Activated T-helper 17 cell treated with anti-CD3 and anti-CD28 coated beads, Interleukin-2, amount 50 U/mL, for 72 hours (primary cell): ENCODE measurements around the gene COPS3. TPM values are rescaled to one million over a fixed set of nuclear protein-coding genes. Genes with fewer than 3 reads are reported as not detected.
A peak's percentile ranks its signal among the peaks of the same experiment; 100 is the strongest.

ENCODE experiments used
- ATAC-seq: fragments of 150-1000 bp; cut with Tn5 transposase; replicated peaks from 2 replicates; pipeline ENCODE4 v1.10.0; 2021; ENCODE audit warnings: mild to moderate bottlenecking, moderate library complexity
- H3K27ac Mint-ChIP-seq: one replicate; pipeline ENCODE4 v1.8.0; 2022; ENCODE audit warnings: mixed read lengths
- H3K27me3 Mint-ChIP-seq: one replicate; pipeline ENCODE4 v1.8.0; 2022; ENCODE audit warnings: mixed read lengths
- H3K36me3 Mint-ChIP-seq: one replicate; pipeline ENCODE4 v1.8.0; 2022; ENCODE audit warnings: low read depth, mild to moderate bottlenecking, mixed read lengths
- H3K4me1 Mint-ChIP-seq: one replicate; pipeline ENCODE4 v1.8.0; 2022; ENCODE audit warnings: mixed read lengths
- H3K4me3 Mint-ChIP-seq: one replicate; pipeline ENCODE4 v1.8.0; 2022; ENCODE audit warnings: mild to moderate bottlenecking, mixed read lengths
- H3K9me3 Mint-ChIP-seq: one replicate; pipeline ENCODE4 v1.8.0; 2022; ENCODE audit warnings: mixed read lengths
- total RNA-seq, 2 donors: library from RNA; stranded (reverse); gene quantifications; one replicate each; pipeline ENCODE4 v1.2.3, GENCODE V29; 2022

The COPS3 gene
- total RNA-seq, 2 donors from 2014 or later, result 63.0 to 116 TPM

- Mint-ChIP-seq H3K36me3 (peaks cover 25% of the 10 kb centered on the region), H3K4me3 (no peak overlapping the region), H3K27me3 (no peaks in the 10 kb centered on the region), H3K27ac (no peak overlapping the region), H3K4me1 (peaks cover 4% of the 10 kb centered on the region), H3K9me3 (no peaks in the 10 kb centered on the region)
- no peak for ATAC-seq
Observed at GRCh38 chr17:17242246-17242645, 38.8 kb downstream of the COPS3 start.

DNA sequence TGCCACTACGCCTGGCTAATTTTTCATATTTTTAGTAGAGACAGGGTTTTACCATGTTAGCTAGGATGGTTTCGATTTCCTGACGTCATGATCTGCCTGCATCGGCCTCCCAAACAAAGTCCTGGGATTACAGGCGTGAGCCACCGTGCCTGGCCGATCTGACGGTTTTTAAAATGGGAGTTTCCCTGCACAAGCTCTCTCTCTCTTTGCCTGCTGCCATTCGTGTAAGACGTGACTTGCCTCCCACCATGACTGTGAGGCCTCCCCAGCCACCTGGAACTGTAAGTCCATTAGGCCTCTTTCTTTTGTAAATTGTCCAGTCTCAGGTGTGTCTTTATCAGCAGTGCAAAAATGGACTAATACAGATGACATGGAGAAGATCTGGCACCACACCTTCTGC is 39.4 kb downstream of the COPS3 start:
- Mint-ChIP-seq H3K27me3 (no peaks in the 10 kb centered on the region), H3K36me3 (peaks cover 22% of the 10 kb centered on the region), H3K4me3 (no peak overlapping the region), H3K9me3 (no peaks in the 10 kb centered on the region), H3K27ac (no peak overlapping the region), H3K4me1 (peaks cover 4% of the 10 kb centered on the region)
- no peak for ATAC-seq

DNA sequence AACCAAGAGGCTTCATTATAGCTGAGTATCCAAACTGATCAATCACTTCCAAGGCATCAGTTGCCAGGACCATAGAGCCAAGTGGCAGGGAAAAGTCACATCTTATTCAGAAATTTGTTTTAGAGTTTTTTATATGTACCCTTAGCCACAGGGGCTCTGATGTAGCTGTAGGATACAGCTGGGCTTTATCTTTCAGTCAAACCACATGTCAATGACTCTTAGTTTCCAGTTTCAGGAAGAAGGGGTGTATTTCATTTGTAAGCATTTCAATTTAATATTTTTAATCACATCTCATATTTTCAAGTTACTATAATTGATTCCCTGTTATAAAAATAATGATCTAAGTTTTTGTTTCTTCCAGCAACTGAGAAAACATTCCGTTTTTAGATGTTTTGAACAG is 41.2 kb downstream of the COPS3 start:
- H3K27ac Mint-ChIP-seq, result no peak overlapping the region
- no peak for ATAC-seq
- no peaks in the 10 kb centered on the region for H3K27me3 Mint-ChIP-seq
- H3K4me3 Mint-ChIP-seq, result peak overlapping the region; percentile 95
- peaks cover 17% of the 10 kb centered on the region for H3K4me1 Mint-ChIP-seq
- H3K36me3 Mint-ChIP-seq, result peaks cover 9% of the 10 kb centered on the region
- H3K9me3 Mint-ChIP-seq, result no peaks in the 10 kb centered on the region

GRCh38 chr17:17237026-17237799 is 43.8 kb downstream of the COPS3 start, which contains the start of gene FLCN:
Gene FLCN, minus strand, starts transcription at chr17:17237168. Its CDS starts 9,031 bp downstream, at chr17:17228137.
- ATAC-seq, result peak; percentile 93
- Mint-ChIP-seq H3K27me3 (no peaks in the 10 kb centered on the region), H3K27ac (peak within 1 kb of the TSS; percentile 100), H3K9me3 (no peaks in the 10 kb centered on the region), H3K4me3 (peak within 1 kb of the TSS; percentile 95), H3K36me3 (peaks cover 16% of the 10 kb centered on the region), H3K4me1 (peaks cover 17% of the 10 kb centered on the region)

DNA sequence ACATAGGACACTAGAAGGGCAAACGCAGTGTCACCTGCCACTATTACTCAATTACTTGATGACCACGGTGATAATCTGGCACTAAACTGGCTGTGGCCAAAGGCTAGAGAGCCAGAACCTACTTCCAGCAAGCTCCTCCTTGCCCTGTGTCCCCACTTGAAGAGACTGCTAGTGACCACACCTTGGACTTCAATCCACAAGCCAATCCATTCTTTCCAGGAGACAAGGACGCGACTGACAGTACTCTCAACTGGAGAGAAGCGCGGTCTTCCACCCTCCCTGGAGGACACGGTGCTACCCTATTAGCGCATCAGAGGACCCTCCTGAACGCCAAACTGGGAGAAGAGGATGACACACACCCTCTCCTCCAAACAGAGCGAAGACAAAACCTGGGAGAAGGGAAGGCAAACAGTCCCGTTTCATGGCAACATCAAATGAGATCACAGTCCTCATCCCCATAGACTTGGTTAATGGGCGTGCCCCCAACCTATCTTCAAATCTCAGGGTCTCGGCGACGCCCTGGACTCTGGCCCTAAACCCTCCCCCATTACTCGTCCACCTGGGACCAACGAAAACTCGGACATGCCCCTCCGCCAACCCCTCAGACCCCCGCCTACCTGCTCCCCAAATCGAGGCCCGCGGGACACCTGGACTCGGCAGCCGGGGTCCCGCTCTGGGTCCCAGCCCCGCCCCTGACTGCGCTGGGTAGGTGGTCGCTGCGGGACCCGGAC is 44.6 kb downstream of the COPS3 start:
- Mint-ChIP-seq H3K4me3 (peak overlapping the region; percentile 95), H3K27ac (peak overlapping the region; percentile 100), H3K36me3 (peaks cover 23% of the 10 kb centered on the region), H3K27me3 (no peaks in the 10 kb centered on the region), H3K9me3 (no peaks in the 10 kb centered on the region), H3K4me1 (peaks cover 17% of the 10 kb centered on the region)
- ATAC-seq, result peak; percentile 13

DNA sequence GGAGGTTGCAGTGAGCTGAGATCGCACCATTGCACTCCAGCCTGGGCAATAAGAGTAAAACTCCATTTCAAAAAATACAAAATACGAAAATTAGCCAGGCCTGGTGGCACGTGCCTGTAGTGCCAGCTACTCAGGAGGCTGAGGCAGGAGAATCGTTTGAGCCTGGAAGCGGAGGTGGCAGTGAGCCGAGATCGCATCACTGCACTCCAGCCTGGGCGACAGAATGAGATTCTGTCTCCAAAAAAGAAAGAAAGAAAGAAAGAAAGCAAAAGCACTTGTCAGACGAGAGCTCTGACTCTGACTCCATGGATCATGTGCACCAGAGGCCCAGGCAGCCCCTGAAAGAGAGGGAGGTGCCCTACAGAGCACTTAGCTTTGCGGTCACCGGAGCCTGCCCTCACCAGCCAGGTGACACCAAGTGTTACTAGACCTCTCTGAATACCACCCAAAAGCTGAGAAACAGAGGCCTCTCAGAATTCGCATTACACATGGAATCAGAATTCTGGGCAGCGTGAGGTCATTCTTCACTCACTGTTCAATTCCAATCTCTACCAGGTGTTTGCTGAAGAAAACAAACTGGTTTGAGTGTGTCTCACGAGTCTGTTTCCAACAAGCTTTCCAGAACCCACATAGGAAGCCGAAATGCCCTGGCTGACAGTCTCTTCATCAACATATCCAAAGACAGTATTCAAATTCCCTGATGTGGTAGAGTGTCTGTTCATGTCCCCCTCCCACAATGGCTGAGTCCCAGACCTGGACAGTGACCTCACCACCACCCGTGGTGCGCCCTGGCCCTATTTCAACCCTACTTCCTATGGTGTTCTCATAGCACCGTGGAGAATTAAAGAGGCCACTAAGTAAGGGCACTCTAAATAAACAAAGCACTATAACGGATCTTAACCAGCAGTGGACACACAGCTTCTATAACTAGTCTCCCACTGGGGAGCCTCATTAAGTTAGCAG is 45.6 kb downstream of the COPS3 start:
- no peaks in the 10 kb centered on the region for H3K9me3 Mint-ChIP-seq
- no peak for ATAC-seq
- peak overlapping the region; percentile 100 for H3K27ac Mint-ChIP-seq
- no peaks in the 10 kb centered on the region for H3K27me3 Mint-ChIP-seq
- H3K36me3 Mint-ChIP-seq, result peaks cover 33% of the 10 kb centered on the region
- peak overlapping the region; percentile 95 for H3K4me3 Mint-ChIP-seq
- H3K4me1 Mint-ChIP-seq, result peaks cover 17% of the 10 kb centered on the region

DNA sequence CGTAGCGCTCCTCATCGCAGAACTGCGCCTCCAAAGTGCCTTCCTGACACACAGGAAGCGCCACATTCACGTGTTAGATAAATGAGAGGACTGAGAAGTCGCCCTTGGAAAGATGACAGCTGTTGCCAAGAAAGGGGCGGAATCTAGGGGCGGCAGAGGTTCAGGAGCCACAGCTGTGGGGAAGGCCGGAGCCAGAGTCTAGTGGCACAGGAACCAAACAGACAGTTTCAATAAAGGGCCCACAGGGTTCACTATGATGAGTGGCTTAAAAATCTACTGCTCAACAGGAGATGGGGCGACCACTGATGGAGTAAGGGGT is 48.8 kb downstream of the COPS3 start:
- Mint-ChIP-seq H3K27ac (no peak overlapping the region), H3K4me1 (peaks cover 13% of the 10 kb centered on the region), H3K27me3 (no peaks in the 10 kb centered on the region), H3K9me3 (no peaks in the 10 kb centered on the region), H3K36me3 (peaks cover 60% of the 10 kb centered on the region), H3K4me3 (no peak overlapping the region)
- no peak for ATAC-seq

GRCh38 chr17:17231621-17232302 is 49.3 kb downstream of the COPS3 start:
- Mint-ChIP-seq H3K4me3 (no peak overlapping the region), H3K27ac (no peak overlapping the region), H3K9me3 (no peaks in the 10 kb centered on the region), H3K27me3 (no peaks in the 10 kb centered on the region), H3K4me1 (peaks cover 13% of the 10 kb centered on the region), H3K36me3 (peaks cover 61% of the 10 kb centered on the region)
- no peak for ATAC-seq

- Mint-ChIP-seq H3K9me3 (no peaks in the 10 kb centered on the region), H3K4me3 (no peak overlapping the region), H3K27me3 (no peaks in the 10 kb centered on the region), H3K4me1 (no peaks in the 10 kb centered on the region), H3K36me3 (peaks cover 82% of the 10 kb centered on the region), H3K27ac (no peak overlapping the region)
- ATAC-seq, result no peak
Observed at GRCh38 chr17:17229416-17230384, 51.3 kb downstream of the COPS3 start.

GRCh38 chr17:17228521-17229279 is 52.3 kb downstream of the COPS3 start:
- Mint-ChIP-seq H3K4me1 (no peaks in the 10 kb centered on the region), H3K9me3 (no peaks in the 10 kb centered on the region), H3K27ac (no peak overlapping the region), H3K4me3 (no peak overlapping the region), H3K36me3 (peaks cover 92% of the 10 kb centered on the region), H3K27me3 (no peaks in the 10 kb centered on the region)
- no peak for ATAC-seq

DNA sequence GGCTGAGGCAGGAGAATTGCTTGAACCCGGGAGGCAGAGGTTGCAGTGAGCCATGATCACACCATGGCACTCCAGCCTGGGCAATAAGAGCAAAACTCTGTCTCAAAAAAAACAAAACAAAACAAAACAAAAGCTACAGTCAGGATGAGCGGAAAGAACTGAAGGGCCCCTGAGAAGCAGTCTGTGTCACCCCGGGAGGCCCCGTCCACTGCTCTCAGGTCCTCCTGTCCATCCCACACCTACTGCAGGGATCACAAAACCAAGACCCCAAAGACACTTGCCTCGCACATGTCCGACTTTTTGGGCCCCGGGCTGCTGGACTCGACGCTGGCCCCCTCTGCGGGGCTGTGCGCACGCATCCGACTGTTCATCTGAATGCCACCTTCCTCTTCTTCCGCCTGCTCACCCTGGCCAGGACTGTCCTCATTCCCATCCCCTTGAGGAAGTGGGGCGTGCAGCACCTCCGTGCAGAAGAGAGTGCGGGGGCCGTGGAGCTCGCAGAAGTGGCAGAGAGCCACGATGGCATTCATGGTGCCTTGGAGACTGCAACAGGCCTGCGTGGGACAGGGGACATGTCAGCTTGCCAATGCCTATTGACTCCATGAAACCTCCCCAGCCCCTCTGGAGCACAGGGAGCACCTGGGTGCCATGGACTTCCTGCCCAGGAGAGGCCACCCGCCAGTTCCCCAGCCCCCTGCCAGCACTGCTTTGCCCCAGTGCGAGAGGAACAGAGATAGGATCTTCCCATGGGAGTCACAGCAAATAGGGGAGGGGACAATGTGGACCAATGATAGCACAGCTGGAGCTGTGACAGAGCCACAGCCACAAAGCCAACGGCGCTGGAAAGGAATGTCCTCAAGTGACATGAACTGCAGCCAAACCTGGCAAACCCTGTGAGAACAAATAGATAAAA is 53.2 kb downstream of the COPS3 start:
- no peak for ATAC-seq
- Mint-ChIP-seq H3K36me3 (peaks cover 100% of the 10 kb centered on the region), H3K9me3 (no peaks in the 10 kb centered on the region), H3K4me3 (no peak overlapping the region), H3K27me3 (no peaks in the 10 kb centered on the region), H3K4me1 (no peaks in the 10 kb centered on the region), H3K27ac (no peak overlapping the region)
